ENCODE measurements around the gene MASP1. TPM values are rescaled to one million over a fixed set of nuclear protein-coding genes. Genes with fewer than 3 reads are reported as not detected.

Gene MASP1
- total RNA-seq, 2 experiments from 2014 or later = not detected

DNA sequence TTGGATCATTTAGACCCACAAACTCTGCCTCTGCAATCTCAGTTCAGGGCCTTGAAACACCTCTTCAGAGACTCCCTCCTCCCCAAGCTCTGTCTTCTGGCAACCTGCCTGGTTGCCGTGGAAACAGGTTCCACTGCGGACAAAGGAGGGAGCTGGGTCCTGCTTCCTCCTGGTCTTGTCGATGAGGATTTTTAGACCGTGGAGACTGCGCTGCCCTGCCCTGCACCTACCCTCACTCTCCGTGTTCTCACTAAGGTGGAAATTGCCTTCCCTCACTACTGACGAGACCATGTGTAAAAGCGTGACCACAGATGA, 94.2 kb downstream of the MASP1 start, which contains the start of gene RTP1:
TSS of gene RTP1 (plus strand) at position 152 of the 315 bp plus-strand sequence. CDS start at position 182, 30 bp downstream.
- Histone ChIP-seq H3K27ac (ENCODE audit: low read depth, low read length, poor library complexity, severe bottlenecking) (no peak within 1 kb of the TSS), H2AFZ (ENCODE audit: low read length) (no peak within 1 kb of the TSS), H3K9me3 (ENCODE audit: low read length) (no peaks in the 10 kb centered on the region), H3K9me2 (ENCODE audit: insufficient read depth, low read length) (no peaks in the 10 kb centered on the region), H3K4me2 (ENCODE audit: low read length) (no peak within 1 kb of the TSS), H3K36me3 (ENCODE audit: insufficient read depth, low read length) (no peaks in the 10 kb centered on the region), H3K4me3 (ENCODE audit: low read depth, low read length, poor library complexity, severe bottlenecking) (no peak within 1 kb of the TSS), H3K4me1 (ENCODE audit: insufficient read depth, low read length, poor library complexity, severe bottlenecking) (peaks cover 14% of the 10 kb centered on the region), H4K20me1 (ENCODE audit: insufficient read depth, low read length) (no peaks in the 10 kb centered on the region), H3K79me2 (ENCODE audit: insufficient read depth, low read depth, low read length) (no peaks in the 10 kb centered on the region)
- POLR2A ChIA-PET = interaction anchor here (0.6 kb wide), 1 partner anchor 8 kb away, joined by 3 read pairs; no protein-coding TSS in a partner anchor
- DNase-seq (ENCODE audit: low spot score) = no peak
- CTCF ChIA-PET (ENCODE audit: unreplicated experiment) = no interaction called here
- TF ChIP-seq, protein P1, sequence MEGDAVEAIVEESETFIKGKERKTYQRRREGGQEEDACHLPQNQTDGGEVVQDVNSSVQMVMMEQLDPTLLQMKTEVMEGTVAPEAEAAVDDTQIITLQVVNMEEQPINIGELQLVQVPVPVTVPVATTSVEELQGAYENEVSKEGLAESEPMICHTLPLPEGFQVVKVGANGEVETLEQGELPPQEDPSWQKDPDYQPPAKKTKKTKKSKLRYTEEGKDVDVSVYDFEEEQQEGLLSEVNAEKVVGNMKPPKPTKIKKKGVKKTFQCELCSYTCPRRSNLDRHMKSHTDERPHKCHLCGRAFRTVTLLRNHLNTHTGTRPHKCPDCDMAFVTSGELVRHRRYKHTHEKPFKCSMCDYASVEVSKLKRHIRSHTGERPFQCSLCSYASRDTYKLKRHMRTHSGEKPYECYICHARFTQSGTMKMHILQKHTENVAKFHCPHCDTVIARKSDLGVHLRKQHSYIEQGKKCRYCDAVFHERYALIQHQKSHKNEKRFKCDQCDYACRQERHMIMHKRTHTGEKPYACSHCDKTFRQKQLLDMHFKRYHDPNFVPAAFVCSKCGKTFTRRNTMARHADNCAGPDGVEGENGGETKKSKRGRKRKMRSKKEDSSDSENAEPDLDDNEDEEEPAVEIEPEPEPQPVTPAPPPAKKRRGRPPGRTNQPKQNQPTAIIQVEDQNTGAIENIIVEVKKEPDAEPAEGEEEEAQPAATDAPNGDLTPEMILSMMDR (conservative IDR thresholded peaks at IDR 0.05; ENCODE audit: low read length) = no peak
- no peak for TF ChIP-seq EZH2phosphoT487 (IDR thresholded peaks at IDR 0.05; ENCODE audit: borderline replicate concordance, low read depth, low read length)
- BruUV-seq (replicated peaks) = no TSS peak
- intact Hi-C loops (cut with micrococcal nuclease; ENCODE audit: unreplicated experiment) = no loop called here

GRCh38 chr3:187196573-187197334, 94.8 kb downstream of the MASP1 start:
- ChIA-PET CTCF (ENCODE audit: unreplicated experiment) (no interaction called here), POLR2A (interaction anchor here (0.9 kb wide), 1 partner anchor 180 kb away, joined by 3 read pairs; no protein-coding TSS in a partner anchor)

More at GRCh38 chr3:187196573-187197334, 94.8 kb downstream of the MASP1 start:
- Histone ChIP-seq H3K4me3 (ENCODE audit: low read depth, low read length, poor library complexity, severe bottlenecking) (no peak overlapping the region), H4K20me1 (ENCODE audit: insufficient read depth, low read length) (no peaks in the 10 kb centered on the region), H3K4me2 (ENCODE audit: low read length) (no peak overlapping the region), H3K36me3 (ENCODE audit: insufficient read depth, low read length) (no peaks in the 10 kb centered on the region), H2AFZ (ENCODE audit: low read length) (no peak overlapping the region), H3K79me2 (ENCODE audit: insufficient read depth, low read depth, low read length) (no peaks in the 10 kb centered on the region), H3K4me1 (ENCODE audit: insufficient read depth, low read length, poor library complexity, severe bottlenecking) (peaks cover 9% of the 10 kb centered on the region), H3K9me3 (ENCODE audit: low read length) (no peaks in the 10 kb centered on the region), H3K9me2 (ENCODE audit: insufficient read depth, low read length) (no peaks in the 10 kb centered on the region), H3K27ac (ENCODE audit: low read depth, low read length, poor library complexity, severe bottlenecking) (no peak overlapping the region)
- TF ChIP-seq EZH2phosphoT487 (IDR thresholded peaks at IDR 0.05; ENCODE audit: borderline replicate concordance, low read depth, low read length) = no peak
- TF ChIP-seq, protein P1 (conservative IDR thresholded peaks at IDR 0.05; ENCODE audit: low read length) = no peak
- DNase-seq (ENCODE audit: low spot score) = no peak
- intact Hi-C loops (cut with micrococcal nuclease; ENCODE audit: unreplicated experiment) = no loop called here
- BruUV-seq (replicated peaks) = no TSS peak

Data from OCI-LY7 (cell line).